ENCODE data around the gene VSIR. TPM values are rescaled to one million over a fixed set of nuclear protein-coding genes. Genes with fewer than 3 reads are reported as not detected.

VSIR gene
- total RNA-seq, 1 donor from 2014 or later, result 9.1 TPM

- Mint-ChIP-seq H3K27ac (no peak overlapping the region), H3K36me3 (no peaks in the 10 kb centered on the region), H3K9me3 (no peaks in the 10 kb centered on the region), H3K27me3 (ENCODE audit: low read depth) (no peaks in the 10 kb centered on the region), H3K4me1 (peaks cover 43% of the 10 kb centered on the region), H3K4me3 (no peak overlapping the region)
- DNase-seq (ENCODE audit: low spot score in 2 of 2, unreplicated experiment in 2 of 2), result no peak
- TF ChIP-seq, protein P1, sequence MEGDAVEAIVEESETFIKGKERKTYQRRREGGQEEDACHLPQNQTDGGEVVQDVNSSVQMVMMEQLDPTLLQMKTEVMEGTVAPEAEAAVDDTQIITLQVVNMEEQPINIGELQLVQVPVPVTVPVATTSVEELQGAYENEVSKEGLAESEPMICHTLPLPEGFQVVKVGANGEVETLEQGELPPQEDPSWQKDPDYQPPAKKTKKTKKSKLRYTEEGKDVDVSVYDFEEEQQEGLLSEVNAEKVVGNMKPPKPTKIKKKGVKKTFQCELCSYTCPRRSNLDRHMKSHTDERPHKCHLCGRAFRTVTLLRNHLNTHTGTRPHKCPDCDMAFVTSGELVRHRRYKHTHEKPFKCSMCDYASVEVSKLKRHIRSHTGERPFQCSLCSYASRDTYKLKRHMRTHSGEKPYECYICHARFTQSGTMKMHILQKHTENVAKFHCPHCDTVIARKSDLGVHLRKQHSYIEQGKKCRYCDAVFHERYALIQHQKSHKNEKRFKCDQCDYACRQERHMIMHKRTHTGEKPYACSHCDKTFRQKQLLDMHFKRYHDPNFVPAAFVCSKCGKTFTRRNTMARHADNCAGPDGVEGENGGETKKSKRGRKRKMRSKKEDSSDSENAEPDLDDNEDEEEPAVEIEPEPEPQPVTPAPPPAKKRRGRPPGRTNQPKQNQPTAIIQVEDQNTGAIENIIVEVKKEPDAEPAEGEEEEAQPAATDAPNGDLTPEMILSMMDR (IDR thresholded peaks at IDR 0.05; ENCODE audit: unreplicated experiment), result no peak
Observed at GRCh38 chr10:71750986-71751385, 22.3 kb downstream of the VSIR start.

DNA sequence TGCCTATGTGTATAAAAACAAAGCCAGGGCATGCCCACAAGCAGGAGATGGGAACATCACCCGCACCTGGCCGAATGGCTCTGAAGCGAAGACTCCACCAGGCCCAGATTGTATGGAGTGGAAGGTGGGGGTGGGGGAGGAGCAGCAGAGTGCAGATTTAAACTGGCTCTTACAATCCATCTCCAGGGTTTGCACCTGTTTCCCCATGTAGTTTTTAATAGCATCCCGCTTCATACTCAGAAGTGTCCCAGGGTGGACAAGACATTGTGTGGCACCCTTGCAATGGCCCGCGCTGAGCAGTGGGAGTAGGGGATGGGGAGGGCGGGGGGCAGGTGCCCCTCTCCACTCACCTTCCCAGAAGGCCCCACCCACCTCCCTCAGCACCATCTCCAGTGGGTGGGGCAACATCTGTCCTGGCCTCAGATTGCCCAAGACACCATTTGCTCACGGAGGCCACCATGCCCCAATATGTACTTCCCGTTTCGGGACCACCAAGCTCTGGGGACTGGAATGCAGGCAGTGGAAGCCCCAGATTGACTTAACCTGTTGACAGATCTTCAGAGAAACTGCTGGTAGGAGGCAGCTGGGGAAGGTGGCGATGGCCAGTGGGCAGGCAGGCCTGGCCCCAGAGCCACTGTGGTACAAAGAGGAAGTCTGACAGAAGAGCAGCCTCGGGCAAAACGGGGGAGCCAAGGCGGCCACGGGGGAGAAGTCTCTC is 23.0 kb downstream of the VSIR start:
- H3K4me3 Mint-ChIP-seq, result no peak overlapping the region
- no peak overlapping the region for H3K27ac Mint-ChIP-seq
- no peaks in the 10 kb centered on the region for H3K36me3 Mint-ChIP-seq
- H3K27me3 Mint-ChIP-seq (ENCODE audit: low read depth), result no peaks in the 10 kb centered on the region
- TF ChIP-seq, protein P1 (IDR thresholded peaks at IDR 0.05; ENCODE audit: unreplicated experiment), result no peak
- no peak for DNase-seq (ENCODE audit: low spot score in 2 of 2, unreplicated experiment in 2 of 2)
- peaks cover 47% of the 10 kb centered on the region for H3K4me1 Mint-ChIP-seq
- no peaks in the 10 kb centered on the region for H3K9me3 Mint-ChIP-seq

DNA sequence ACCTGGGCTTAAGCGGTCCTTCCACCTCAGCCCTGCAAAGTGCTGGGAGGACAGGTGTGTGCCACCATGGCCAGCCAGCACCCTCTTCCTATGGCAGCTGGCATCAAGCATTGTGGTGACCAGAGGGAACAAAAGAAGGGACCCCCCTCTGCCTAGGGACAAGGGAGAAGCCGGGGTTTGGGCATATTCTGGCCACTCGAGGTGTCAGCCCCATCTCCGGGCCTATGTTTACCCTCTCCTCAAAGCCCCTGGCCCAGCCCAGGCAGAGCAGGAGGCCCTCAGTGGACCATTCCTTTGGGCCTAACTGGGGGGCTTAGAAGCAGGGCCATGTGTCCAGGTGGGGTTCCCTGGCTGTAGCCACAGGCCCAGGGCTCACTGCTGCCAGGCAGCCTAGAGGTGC is 23.9 kb downstream of the VSIR start:
- no peaks in the 10 kb centered on the region for H3K27me3 Mint-ChIP-seq (ENCODE audit: low read depth)
- TF ChIP-seq, protein P1 (IDR thresholded peaks at IDR 0.05; ENCODE audit: unreplicated experiment), result no peak
- H3K9me3 Mint-ChIP-seq, result no peaks in the 10 kb centered on the region

GRCh38 chr10:71748671-71749191 is 24.6 kb downstream of the VSIR start:
- H3K27ac Mint-ChIP-seq, result peak overlapping the region; percentile 86
- TF ChIP-seq, protein P1 (IDR thresholded peaks at IDR 0.05; ENCODE audit: unreplicated experiment), result no peak
- H3K4me1 Mint-ChIP-seq, result peaks cover 42% of the 10 kb centered on the region
- no peaks in the 10 kb centered on the region for H3K36me3 Mint-ChIP-seq
- DNase-seq (ENCODE audit: low spot score in 2 of 2, unreplicated experiment in 2 of 2), result no peak
- no peak overlapping the region for H3K4me3 Mint-ChIP-seq
- H3K27me3 Mint-ChIP-seq (ENCODE audit: low read depth), result no peaks in the 10 kb centered on the region
- H3K9me3 Mint-ChIP-seq, result no peaks in the 10 kb centered on the region

More for the DNA sequence above, 23.9 kb downstream of the VSIR start:
- Mint-ChIP-seq H3K4me3 (no peak overlapping the region), H3K36me3 (no peaks in the 10 kb centered on the region), H3K27ac (peak overlapping the region; percentile 86), H3K4me1 (peaks cover 47% of the 10 kb centered on the region)
- DNase-seq (ENCODE audit: low spot score in 2 of 2, unreplicated experiment in 2 of 2), result no peak

DNA sequence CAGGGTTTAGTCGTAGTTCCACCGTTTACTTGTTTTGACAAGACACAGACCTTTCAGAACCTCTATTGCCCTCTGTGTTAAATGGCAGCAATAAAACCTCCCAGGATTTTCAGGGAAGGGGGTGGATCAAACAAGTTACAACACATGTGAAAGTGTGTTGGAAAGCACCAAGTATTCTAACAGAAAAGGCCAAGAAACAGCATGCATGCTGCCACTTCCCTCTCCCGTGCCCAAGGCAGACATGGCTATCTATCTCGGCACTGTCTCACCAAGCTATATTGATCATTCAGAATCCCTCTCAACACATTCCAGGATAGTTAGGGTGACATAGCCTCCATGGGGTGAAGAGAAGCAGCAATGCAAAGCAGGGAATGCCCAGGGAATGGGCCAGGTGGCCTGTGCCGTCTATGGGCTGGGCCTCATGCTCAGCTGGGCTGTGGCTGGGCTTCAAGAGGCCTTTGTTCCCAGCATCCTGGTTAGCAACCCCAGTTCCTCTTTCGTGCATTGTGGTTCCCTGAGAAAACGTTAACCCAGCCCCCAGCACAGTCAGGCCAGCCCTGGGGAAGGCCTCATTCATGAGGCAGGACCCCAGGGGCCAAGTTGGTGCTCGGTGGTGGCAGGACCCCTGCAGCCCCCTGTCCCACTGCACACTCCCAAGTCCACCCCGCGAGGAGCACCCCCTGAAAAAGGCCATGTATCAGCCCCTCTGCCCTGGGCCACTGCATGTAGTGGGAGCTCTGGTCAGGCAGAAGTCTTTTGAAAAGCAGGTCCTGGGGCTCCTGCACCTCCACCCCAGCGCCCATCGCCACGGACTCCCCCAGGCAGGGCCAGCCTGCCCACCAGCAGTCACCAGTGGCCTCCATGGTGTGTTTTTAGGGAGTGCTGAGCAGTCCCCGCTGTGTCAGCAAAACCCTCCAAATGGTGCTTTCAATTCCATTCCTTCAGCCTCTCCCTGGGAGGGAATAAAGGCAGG is 25.5 kb downstream of the VSIR start:
- TF ChIP-seq, protein P1 (IDR thresholded peaks at IDR 0.05; ENCODE audit: unreplicated experiment), result no peak
- Mint-ChIP-seq H3K36me3 (no peaks in the 10 kb centered on the region), H3K27ac (peak overlapping the region; percentile 86), H3K9me3 (no peaks in the 10 kb centered on the region), H3K4me1 (peaks cover 34% of the 10 kb centered on the region), H3K27me3 (ENCODE audit: low read depth) (no peaks in the 10 kb centered on the region), H3K4me3 (no peak overlapping the region)
- no peak for DNase-seq (ENCODE audit: low spot score in 2 of 2, unreplicated experiment in 2 of 2)

All from mesothelial cell of epicardium (in vitro differentiated cells).